Stimulated activated CD4-positive, alpha-beta T cell treated with anti-CD3 and anti-CD28 coated beads, TNF-alpha, amount 100 ng/mL, for 24 hours (primary cell): ENCODE data around the gene FGD5.
A peak's percentile ranks its signal among the peaks of the same experiment; 100 is the strongest.
"Not testable (repeated sequence)": the region's sequence is repeated elsewhere in the genome, so short reads cannot be mapped to it uniquely, and the experiment has no call there.

Experiments used
- DNase-seq, 3 experiments: peaks; one replicate each; pipeline ENCODE4 v3.0.0-alpha.2; 2020; ENCODE audit warnings: low read depth in 3 of 3

The FGD5 gene

GRCh38 chr3:14804835-14805780 is 13.7 kb upstream of the FGD5 start:
- DNase-seq: no peak

- no peak for DNase-seq
Observed at GRCh38 chr3:14805961-14806537, 12.7 kb upstream of the FGD5 start.

DNA sequence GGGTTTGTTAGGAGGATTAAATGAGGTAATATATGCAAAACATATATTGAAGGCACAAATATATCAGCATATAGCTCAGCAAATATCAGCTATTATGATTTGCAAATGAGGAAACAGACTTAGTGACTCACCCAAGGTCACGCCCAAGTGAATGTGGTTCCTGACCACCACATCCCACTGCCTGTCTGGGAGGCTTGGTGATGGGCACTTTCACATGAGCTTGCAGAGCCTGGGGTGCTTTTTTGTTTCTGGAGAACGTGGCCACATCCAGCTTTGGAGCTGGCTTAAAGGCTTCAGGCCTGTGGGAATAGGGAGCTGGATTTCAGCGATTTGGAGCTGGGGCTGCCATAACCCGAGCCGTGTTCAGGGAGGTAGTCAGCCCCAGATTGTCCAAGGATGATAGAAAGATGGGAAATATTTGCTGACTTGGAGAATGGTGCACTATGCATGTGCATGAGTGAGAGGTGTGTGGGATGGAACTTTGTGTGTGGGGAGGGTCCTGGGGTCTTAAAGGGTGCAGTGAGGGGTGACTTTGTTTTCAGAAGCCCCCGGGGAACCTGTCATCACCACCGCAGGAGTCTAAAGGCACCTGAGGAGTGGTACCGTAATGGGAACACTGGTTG is 12.0 kb upstream of the FGD5 start:
- peak in 1 of 3 experiments; percentile 8 for DNase-seq

GRCh38 chr3:14808025-14808424 is 10.7 kb upstream of the FGD5 start:
- no peak for DNase-seq

DNA sequence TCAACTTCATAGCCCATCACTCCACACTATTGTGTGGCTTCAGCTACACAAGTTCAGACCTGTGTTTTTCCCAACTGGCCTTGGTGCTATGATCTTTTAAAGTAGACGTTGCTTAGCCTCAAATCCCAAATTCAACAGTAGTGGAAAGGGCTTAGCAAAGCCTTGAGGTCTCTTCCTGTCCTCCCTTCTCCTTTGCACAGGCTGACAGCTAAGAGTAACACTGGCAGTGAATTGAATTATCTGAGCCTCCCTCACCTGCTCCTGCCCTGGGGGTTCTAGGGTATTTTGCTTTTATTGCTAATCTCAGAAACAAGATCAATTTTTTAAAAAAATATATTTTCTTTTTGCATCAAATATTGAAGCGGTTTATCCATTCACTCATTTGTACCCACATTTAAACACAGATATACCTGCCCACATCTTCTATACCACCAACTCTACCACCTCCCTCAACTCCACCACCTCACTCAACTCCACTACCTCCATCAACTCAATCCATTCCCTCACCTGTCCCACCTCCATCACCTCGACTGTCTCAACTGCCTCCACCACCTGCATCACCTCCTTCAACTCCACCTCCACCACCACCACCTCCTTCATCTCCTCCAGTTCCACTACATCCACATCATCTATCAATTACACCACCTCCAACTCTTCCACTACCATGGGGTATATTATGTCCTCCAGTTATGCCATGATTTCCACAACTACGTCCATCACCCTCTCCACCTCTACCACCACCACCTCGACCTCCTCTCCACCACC is 10.1 kb upstream of the FGD5 start:
- no peak for DNase-seq

- not testable (repeated sequence) for DNase-seq
Observed at GRCh38 chr3:14809611-14810010, 9.2 kb upstream of the FGD5 start.

DNA sequence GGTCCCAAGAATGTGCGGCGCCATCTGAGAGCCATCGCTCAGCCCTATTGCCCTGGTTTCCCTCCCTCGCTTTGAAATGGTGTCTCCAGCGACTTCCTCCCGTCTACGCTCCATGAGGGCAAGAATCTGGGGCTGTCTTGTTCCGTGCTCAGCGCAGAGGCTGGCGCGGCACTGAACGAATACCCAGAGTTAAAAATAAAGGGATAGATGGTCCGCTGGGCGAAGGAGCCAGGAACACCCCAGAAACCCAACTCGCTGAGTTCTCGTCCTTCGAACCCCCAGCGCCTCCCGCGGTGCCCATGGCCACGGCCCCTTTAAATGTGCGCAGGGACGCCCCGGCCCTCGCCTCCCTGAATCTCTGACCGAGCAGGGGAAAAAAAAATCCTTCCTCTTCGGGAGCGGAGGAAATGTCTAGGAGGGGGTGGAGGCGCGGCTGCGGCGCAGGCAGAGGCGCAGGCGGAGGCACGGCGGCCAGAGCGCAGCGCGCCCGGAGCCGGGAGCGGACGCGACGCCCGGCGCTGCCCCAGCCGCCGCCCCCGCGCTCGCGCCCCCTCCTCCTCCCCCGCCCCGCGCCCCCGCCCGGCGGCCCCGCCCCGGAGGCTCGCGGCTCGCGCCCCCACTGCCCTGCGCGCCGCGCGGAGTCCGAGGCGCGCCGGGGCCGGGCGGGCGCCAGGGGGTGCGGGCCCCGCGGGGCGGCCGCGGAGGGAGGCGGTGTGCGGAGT is 8.5 kb upstream of the FGD5 start:
- no peak for DNase-seq

DNA sequence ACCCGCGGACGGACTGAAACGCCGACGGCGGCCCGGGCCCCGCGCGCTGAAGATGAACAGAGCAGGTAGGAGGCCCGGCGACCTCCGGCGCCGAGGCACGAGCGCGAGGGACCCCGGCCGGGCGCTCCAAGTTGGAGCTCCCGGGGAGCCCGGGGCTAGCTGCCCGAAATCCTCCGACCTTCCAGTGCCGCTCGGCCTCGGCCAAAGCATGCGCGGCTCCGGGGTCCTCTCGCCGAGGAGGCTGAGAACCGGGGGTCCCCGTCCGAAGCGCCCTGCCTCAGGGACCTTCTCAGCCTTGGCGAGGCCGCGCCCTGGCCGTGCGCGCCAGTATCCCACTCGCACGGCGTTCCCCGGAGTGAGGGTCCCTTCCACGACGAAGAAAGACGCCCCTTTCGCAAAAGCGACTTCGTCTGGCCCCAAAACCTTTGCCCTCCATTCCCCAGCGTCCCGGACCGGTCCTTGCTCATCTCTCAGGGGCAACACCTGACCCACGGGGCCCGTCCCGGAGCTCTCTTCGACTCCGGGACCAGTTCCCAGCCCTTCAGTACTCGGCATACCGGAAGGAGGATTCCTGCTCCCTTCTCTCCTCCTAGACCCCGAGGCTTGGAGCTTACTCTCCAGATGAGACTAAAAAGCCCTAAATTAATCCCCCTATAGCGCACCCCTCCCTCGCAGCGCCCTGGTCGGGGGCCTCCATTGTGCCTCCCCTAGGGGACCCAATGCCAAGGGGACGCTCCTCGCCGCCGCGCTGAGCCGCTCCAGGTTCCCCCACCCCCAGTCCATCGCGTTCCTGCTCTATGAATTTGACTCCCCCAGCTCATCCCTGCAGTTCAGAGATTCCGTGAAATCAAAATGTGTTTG is 7.7 kb upstream of the FGD5 start:
- no peak for DNase-seq

DNA sequence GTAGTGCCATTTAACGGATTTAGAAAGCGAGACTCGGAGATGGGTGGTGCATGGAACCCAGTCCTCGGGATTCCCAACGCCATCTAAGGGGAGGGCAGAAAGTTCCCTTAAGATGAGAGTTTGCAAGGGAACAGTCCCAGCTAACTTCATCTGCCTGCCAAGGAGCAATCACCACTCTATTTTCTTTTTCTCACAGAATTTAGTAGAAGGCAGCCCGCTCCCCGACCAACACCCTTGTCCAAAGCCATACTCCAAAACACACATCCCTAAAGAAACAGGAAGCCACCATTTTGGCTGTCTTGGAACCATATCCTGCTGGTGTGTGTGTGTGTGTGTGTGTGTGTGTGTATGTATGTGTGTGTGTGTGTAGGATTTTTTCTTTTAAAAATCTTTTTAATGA is 7.1 kb upstream of the FGD5 start:
- DNase-seq: no peak

DNA sequence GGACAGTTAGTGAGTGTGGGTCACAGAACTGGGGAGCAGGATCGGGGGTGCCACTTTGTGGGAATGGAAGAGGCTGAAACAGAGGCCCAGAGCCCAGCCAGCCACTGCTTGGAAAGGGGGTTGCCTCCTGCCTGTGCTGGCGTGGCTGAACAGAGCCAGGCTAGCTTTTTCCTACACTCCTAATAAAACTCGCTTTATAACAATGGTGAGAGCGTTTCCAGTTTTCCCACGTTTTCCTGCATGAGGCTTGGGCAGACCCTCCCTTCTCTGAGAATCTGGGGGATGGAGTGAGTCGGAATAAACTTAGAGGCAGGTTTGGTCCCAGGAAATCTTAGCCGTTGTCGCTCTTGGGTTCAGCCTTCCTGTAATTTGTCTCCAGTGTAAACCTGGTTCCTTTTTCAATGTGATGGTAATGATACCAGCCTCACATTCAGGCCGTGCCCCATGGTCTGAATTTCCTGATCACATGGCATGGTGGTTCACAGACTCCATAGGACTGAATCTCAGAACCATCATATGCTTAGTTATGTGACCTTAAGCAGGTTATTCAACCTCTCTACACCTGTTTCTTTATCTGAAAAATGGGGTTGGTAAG is 6.5 kb upstream of the FGD5 start:
- no peak for DNase-seq

GRCh38 chr3:14814411-14814871 is 4.3 kb upstream of the FGD5 start:
- no peak for DNase-seq

GRCh38 chr3:14816359-14816758 is 2.4 kb upstream of the FGD5 start:
- DNase-seq: no peak

DNA sequence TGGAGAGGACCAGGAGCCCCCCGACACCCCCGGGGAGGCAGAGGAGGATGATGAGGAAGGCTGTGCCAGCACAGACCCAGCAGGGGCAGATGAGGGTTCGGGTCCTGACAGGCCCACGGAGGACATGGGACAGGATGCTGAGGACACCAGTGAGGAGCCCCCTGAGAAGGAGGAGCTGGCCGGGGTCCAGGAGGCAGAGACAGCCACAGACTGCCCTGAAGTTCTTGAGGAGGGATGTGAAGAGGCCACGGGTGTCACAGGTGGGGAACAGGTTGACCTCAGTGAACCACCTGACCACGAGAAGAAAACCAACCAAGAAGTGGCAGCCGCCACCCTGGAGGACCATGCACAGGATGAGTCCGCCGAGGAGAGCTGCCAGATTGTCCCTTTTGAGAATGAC is 909 bp downstream of the FGD5 start:
- DNase-seq: no peak

DNA sequence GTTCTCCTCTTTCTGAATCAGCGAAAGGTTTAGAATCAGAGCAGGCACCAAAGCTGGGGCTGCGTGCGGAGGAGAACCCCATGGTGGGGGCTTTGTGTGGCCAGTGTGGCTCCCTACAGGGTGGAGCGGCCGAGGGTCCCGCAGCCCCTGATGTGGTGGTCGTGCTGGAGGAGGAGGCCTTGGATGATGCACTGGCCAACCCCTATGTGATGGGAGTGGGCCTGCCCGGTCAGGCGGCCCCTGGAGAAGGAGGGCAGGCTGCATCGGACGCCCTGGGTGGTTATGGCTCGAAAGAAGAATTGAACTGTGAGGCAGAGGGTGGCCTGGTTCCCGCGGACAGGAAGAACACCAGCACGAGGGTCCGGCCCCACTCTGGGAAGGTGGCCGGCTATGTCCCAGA is 1.4 kb downstream of the FGD5 start:
- no peak for DNase-seq

- no peak for DNase-seq
Observed at GRCh38 chr3:14821151-14821550, 2.4 kb downstream of the FGD5 start.

GRCh38 chr3:14822134-14822533 is 3.4 kb downstream of the FGD5 start:
- DNase-seq: no peak

GRCh38 chr3:14822670-14823390 is 4.1 kb downstream of the FGD5 start:
- no peak for DNase-seq

DNA sequence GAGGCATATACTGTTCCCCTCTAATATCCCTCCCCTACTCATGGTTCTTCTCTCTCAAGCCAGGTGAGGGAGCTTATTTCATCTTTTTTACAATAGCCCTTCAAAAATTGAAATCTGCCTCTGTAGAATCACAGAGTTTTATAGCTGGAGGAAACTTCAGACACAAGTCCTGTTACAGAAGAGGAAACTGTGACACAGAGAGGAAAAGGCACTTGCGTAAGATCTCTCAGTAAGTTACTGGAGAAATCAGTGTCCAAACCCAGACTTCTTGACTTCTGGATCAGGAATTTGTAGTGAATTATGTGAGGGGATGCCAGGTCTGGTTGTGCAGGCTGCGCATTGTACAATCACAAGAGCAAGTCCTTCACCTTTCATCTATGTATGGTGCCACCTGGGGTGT is 4.6 kb downstream of the FGD5 start:
- DNase-seq: no peak

DNA sequence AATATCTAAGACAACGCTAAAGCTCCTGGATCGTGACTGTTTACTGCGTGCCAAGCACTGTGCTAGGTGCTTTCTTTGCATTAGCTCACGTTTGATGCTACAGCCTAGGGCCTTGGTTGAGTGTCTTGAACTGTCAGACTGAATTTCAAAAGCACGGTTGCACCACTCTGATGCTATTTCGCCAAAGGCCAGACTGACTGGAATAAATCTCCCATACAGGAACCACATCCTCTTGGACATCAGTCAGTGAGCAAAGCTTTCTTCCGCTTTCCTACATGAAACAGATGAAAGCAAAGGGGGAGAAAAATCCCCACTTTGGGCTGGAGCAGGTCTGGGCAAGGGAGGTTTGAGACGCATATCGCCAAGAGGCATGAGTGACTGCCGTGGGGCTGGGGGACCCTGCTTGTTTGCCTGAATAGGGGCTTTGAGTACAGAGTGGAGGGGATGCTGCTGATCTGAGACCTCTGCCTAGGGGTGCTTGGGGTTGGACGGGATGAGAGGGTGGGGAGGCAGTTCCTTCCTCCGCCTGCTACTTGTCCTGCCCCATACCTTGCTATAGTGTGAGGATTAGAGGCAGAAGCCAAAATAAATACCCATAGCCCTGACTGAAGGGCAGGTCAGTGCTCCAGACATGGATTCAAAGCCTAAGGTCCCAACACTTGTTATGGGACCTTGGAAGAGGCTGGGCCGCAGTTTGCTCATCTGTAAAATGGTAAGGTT is 5.3 kb downstream of the FGD5 start:
- no peak for DNase-seq
